SK-MEL-5 (cell line): ENCODE measurements around the gene ARFRP1. TPM values are rescaled to one million over a fixed set of nuclear protein-coding genes. Genes with fewer than 3 reads are reported as not detected.
A peak's percentile ranks its signal among the peaks of the same experiment; 100 is the strongest.
"Not testable (repeated sequence)": the region's sequence is repeated elsewhere in the genome, so short reads cannot be mapped to it uniquely, and the experiment has no call there.

Experiments
- DNase-seq: peaks from one replicate; pipeline ENCODE4 v3.0.0-alpha.2; 2016; ENCODE audit warnings: low read depth, low spot score
- in situ Hi-C: cut with HindIII; loops from 2 replicates; pipeline ENCODE4 v1.10.0; 2016; ENCODE audit warnings: low sequenced_read_pairs, high pct_unique_total_duplicates, low pct_unique_long_range_greater_than_20kb
- small RNA-seq, 2 experiments: library from RNA; depleted of rRNA; stranded (forward); fragments of <200 nt; gene quantifications; one replicate each; pipeline ENCODE3, GENCODE V24; 2014
- total RNA-seq: library from RNA; depleted of rRNA; stranded (reverse); fragments of >200 nt; shearing (Covaris generic); gene quantifications from 2 replicates; pipeline ENCODE4 v1.2.3, GENCODE V29; 2014; rRNA removed

Gene ARFRP1
- total RNA-seq, 1 experiment from 2014 or later, result 25.5 TPM

DNA sequence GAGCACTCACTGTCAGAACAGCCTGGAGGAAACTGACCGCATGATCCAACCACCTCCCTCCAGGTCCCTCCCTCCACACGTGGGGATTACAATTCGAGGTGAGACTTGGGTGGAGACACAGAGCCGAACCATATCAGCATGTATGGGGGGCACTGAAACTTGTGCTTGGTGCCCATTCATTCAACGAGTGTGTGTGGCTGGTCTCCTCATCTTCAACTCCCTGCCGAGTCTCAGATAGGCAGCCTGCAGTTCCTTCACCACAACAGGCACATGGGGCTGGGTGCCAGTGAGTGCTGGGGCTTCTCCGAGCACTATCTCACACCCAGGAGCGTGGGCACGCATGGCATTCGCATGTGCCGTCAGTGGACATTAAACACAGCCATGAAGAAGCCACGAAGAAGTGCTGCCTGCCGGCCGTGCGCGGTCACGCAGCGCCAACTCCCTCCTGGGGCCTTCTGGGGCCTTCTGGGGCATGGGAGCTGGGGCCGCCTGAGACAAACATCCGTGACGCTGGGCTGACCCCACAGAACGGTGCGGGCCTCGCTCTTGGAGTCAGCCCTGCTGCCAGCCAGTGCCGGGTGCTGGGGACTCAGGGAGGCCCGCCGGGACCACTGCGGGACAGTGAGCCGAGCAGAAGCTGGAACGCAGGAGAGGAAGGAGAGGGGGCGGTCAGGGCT, 50.4 kb downstream of the ARFRP1 start:
- in situ Hi-C loops, result no loop called here

DNA sequence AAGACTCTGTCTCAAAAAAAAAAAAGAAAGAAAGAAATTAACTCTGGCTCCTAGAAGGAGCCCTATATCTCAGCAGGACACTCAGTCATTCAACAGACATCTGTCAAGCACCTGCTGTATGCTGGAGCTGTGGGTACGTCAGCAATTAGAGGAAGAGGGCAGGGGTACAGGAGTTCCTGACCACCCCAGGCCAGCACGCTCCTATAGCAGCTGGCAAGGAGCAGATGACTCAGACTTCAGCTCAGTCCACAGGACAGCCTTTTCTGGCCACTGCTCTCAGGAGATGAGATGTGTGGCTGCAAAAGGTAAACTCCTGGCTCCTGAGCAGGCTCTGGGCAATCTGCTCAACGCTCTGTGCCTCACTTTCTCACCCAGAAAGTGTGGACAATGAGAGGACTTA, 51.3 kb downstream of the ARFRP1 start:
- no peak for DNase-seq
- in situ Hi-C loops, result no loop called here

More for the DNA sequence above, 50.4 kb downstream of the ARFRP1 start:
- no peak for DNase-seq

DNA sequence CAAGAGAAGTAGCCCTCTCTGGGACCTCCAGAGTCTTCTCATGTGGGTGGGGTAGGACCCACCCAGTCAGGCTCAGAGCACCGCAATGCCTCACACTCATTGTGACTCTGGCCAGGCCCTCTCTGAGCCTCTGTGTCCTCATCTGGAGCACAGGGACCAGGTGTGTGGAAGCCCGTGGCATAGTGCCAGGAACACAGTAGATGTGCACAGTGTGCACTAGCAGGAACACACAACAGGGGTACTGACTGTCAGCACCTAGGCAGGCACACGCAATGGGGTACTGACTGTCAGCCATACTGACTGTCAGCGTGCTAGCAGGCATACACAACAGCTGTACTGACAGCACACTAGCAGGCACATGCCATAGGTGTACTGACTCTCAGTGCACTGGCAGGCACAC, 52.5 kb downstream of the ARFRP1 start:
- in situ Hi-C loops, result no loop called here

DNA sequence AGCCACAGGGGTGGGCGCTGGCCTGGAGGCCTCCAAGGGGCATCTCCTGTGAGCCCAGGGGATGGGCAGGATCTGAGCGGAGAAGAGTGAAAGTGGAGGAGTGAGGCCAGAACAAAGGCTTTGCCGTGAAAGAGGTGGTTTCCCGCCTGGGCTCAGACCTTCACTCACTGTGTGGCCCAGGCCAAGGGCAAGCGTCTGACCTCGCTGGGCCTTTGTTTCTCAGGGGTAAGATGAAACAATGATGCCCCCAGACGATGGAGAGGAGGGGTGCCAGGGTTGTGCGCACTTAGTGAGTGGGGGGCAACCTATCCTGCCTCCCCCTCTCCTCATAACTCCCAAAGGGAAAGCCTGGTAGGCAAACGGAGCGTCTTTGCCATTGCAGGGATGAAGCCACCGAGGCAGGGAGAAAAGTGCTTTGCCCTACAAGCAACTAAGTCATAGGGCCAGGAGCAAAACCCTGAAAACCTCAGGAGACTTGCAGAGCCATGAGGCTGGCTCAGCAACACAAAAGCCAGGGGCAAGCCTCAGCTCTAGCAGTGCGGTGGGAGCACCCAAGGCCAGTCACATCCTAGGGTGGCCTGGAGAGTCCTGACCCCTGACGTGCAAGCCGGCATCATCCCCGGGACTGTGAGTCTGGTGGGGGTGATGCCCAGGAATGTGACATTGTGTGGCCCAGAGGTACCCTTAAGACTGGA, 53.7 kb downstream of the ARFRP1 start:
- in situ Hi-C loops, result no loop called here
- DNase-seq, result no peak

More for the DNA sequence above, 52.5 kb downstream of the ARFRP1 start:
- no peak for DNase-seq

DNA sequence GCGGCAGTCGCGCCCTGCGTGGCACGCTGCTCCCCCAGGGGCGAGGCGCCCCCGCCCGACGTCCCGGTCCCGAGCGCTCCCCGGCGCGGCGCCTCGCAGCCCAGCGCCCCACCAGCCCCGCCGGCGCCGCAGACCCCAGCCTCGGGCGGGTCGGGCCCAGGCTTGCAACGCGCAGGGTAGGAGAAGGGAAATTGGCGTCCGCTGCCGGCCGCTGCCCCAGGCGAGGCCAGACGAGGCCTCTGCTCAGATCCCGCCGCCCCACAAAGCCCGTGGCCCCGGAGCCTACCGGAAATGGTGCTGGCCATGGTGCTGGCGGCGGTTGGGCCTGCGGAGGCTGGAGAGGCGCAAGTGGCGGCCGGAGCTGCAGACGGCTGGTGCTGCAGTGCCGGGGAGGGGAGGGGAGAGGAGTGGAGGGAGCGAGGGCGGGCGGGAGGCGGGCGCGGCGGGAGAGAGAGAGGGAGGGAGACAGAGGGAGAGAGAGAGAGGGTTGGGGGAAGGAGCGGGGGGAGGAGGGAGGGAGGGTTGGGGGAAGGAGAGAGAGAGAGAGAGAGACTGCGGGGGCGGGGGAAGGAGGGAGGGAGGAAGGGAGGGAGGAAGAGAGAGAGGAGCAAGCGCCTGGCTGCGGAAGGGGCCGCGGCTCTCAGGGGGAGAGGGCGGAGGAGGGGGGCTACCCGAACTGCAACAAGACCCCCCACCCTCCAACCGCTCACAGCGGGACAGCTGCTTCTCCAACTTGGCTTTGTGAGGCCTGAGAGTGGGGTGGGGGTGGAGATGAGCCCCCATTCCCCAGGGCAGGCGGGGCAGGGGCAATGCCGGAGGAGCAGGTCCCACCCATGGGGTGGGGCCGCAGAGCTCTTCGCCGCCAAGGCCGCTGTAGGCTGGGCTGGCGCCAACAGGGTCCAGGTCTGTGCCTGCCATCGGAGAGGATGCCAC, 54.5 kb downstream of the ARFRP1 start, which contains the start of gene STMN3:
TSS of gene STMN3 (minus strand) at position 384 of the 933 bp plus-strand sequence. CDS start at position 305, 79 bp downstream.
- in situ Hi-C loops, result no loop called here
- peak; percentile 66 for DNase-seq

DNA sequence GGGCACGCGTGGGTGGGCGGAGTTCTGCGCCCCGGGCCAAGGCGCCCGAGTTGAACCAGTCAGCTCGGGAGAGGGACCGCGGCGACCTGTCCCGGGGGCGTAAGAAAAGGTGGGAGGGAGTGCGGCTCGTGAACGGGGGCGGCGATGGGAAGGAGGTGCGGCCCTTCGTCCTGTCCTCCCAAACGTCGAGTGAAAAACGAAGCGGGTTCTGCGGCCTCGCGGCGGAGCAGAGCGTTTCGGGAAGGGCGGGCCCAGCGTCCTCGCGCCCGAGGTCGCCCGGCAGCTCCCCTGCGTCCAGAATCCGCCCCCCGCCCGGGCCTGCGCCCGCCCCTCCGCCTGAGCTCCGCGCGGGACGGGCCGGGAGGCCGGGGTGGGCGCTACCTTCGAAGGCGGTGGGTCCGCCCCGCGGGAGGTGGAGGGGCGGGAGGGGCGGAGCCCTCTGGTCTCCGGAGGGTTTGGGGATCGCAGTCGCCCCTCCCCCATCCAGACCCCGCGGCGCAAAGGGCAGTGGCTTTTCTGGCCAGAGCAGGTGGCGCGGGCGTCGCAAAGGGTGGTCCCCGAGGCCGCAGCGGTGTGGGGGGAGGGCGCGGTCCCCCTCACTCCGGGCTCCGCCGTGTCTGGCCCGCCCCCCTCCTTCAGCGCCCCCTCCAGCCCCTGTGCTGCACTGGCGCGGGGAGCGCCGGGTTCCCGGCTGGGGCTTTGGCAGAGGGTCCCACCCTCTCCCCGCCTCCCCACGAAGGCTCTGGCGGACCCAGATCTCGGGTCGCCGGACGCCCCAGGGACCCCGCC, 55.4 kb downstream of the ARFRP1 start:
- in situ Hi-C loops, result no loop called here
- DNase-seq, result no peak

DNA sequence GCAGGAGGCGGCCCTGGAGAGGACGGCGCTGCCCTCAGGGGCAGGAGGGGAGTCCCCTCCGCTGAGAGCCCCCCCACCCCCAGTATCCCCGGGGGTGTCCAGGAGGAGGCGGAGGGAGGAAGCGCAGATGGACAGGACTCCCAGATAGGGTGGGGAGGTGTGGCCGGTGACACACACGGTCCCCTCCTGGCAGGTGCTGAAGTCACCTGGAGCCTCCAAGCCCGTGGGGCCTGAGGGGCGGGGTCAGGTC, 55.9 kb downstream of the ARFRP1 start:
- DNase-seq, result no peak
- in situ Hi-C loops, result no loop called here

DNA sequence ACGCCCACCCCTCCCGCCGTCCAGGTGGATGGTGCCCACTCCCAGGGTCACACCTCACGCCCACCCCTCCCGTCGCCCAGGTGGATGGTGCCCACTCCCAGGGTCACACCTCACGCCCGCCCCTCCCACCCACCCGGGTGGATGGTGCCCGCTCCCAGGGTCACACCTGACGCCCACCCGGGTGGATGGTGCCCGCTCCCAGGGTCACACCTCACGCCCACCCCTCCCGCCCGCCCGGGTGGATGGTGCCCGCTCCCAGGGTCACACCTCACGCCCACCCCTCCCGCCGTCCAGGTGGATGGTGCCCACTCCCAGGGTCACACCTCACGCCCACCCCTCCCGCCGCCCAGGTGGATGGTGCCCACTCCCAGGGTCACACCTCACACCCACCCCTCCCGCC, 57.3 kb downstream of the ARFRP1 start:
- DNase-seq, in situ Hi-C loops: not testable (repeated sequence)

DNA sequence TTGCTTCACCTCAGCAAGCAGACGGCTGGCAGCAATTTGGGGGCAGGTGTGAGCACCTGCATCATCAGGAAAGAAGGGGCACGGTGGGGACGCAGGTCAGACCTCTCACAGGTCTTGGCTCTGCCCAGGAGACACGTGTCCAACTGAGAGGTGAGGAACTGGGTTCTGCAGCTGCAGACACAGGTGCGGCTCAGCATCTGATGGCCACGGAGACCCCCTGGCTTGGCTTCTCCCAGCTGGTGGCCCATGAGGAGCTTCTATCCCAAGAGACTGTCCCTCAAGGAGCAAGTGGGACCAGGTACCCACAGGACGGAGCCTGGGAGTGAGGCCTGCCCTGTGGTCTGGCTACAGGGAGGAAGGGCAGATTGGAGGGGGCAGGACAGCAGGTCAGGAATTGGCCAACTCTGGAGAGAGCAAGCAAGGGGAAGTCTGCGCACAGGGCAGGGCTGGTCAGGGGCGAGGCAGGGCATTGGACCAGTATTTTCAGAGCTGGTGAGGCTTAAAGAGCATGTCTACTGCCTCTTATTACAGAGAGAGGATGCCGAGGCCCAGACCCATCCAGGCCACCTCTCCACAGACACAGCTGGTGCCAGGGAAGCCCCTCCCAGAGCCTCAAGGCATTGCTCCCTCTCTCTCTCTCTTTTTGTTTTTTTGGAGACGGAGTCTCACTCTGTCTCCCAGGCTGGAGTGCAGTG, 58.7 kb downstream of the ARFRP1 start:
- in situ Hi-C loops, result no loop called here
- DNase-seq, result no peak

Small RNA genes within 50 kb of the gene (small RNA-seq; reads per million reads assigned to genes)
- 0 to 0.10 reads per million in 2 experiments for gene LIME1
- 0 reads per million in 2 experiments for gene TNFRSF6B

Other genes with a start within 250 kb of the ARFRP1 start
- 4.3 and 6.2 TPM in 2 replicates for gene KCNQ2, start 235.3 kb downstream of the ARFRP1 start, total RNA-seq
- gene EEF1A2, start 208.9 kb downstream of the ARFRP1 start, total RNA-seq, result 31.7 and 32.6 TPM in 2 replicates
- 29.6 and 37.5 TPM in 2 replicates for gene PPDPF, start 187.2 kb downstream of the ARFRP1 start, total RNA-seq
- 0.19 TPM in 1 of 2 replicates, not detected in the other for gene PTK6, start 170.6 kb downstream of the ARFRP1 start, total RNA-seq
- gene SRMS, start 160.2 kb downstream of the ARFRP1 start, total RNA-seq, result not detected in 2 replicates
- gene FNDC11, start 153.8 kb downstream of the ARFRP1 start, total RNA-seq, result 0.05 TPM in 1 of 2 replicates, not detected in the other
- 20.7 and 21.7 TPM in 2 replicates for gene HELZ2, start 133.7 kb downstream of the ARFRP1 start, total RNA-seq
- gene GMEB2, start 80.9 kb downstream of the ARFRP1 start, total RNA-seq, result 8.5 and 10.5 TPM in 2 replicates
- 34.2 TPM in 2 replicates for gene STMN3, start 54.6 kb downstream of the ARFRP1 start, total RNA-seq
- gene RTEL1, start 49.7 kb downstream of the ARFRP1 start, total RNA-seq, result 8.4 and 12.5 TPM in 2 replicates
- 1.5 and 1.6 TPM in 2 replicates for gene TNFRSF6B, start 11.3 kb downstream of the ARFRP1 start, total RNA-seq
- 23.4 and 24.4 TPM in 2 replicates for gene ZGPAT, start 63 bp upstream of the ARFRP1 start, total RNA-seq
- gene LIME1, start 28.7 kb upstream of the ARFRP1 start, total RNA-seq, result 2.1 and 3.3 TPM in 2 replicates
- 11.3 and 11.4 TPM in 2 replicates for gene SLC2A4RG, start 31.8 kb upstream of the ARFRP1 start, total RNA-seq
- gene ZBTB46, start 123.3 kb upstream of the ARFRP1 start, total RNA-seq, result 1.0 and 1.6 TPM in 2 replicates
- not detected in 2 replicates for gene ABHD16B, start 153.5 kb upstream of the ARFRP1 start, total RNA-seq
- gene TPD52L2, start 157.3 kb upstream of the ARFRP1 start, total RNA-seq, result 74.4 and 76.4 TPM in 2 replicates
- gene DNAJC5, start 187.2 kb upstream of the ARFRP1 start, total RNA-seq, result 52.7 and 58.1 TPM in 2 replicates
- 21.5 and 23.2 TPM in 2 replicates for gene UCKL1, start 248.4 kb upstream of the ARFRP1 start, total RNA-seq